Type B pancreatic cell (in vitro differentiated cells): Measurements from ENCODE around the gene MTHFR. TPM values are rescaled to one million over a fixed set of nuclear protein-coding genes. Genes with fewer than 3 reads are reported as not detected.

ENCODE experiments used
- DNase-seq: peaks from one replicate; pipeline ENCODE4 v3.0.0; 2021; ENCODE audit warnings: mixed read lengths; ENCODE audit not compliant: unreplicated experiment; ENCODE audit errors: extremely low spot score
- H3K27ac Mint-ChIP-seq: 2 replicates; pipeline ENCODE4 v1.8.0; 2021; ENCODE audit warnings: mild to moderate bottlenecking, mixed read lengths
- H3K27me3 Mint-ChIP-seq: 2 replicates; pipeline ENCODE4 v1.8.0; 2021; ENCODE audit warnings: mixed read lengths
- H3K36me3 Mint-ChIP-seq: 2 replicates; pipeline ENCODE4 v1.8.0; 2021; ENCODE audit warnings: mixed read lengths
- H3K4me1 Mint-ChIP-seq: one replicate; pipeline ENCODE4 v1.8.0; 2021; ENCODE audit warnings: mixed read lengths; ENCODE audit not compliant: unreplicated experiment
- H3K4me3 Mint-ChIP-seq: 2 replicates; pipeline ENCODE4 v1.8.0; 2021; ENCODE audit warnings: mild to moderate bottlenecking, mixed read lengths
- H3K9me3 Mint-ChIP-seq: 2 replicates; pipeline ENCODE4 v1.8.0; 2021; ENCODE audit warnings: mixed read lengths
- total RNA-seq: library from RNA; stranded (reverse); gene quantifications from 2 replicates; pipeline ENCODE4 v1.2.1, GENCODE V29; 2021; ENCODE audit warnings: low replicate concordance
- TF ChIP-seq, protein P1 (sequence below): fragments of 200-600 bp; sonication (generic); conservative IDR thresholded peaks from 2 replicates; pipeline ENCODE4 v1.5.0; 2021; ENCODE audit warnings: antibody characterized with exemption, mild to moderate bottlenecking

The MTHFR gene
- total RNA-seq, 1 donor from 2014 or later: 30.1 TPM

DNA sequence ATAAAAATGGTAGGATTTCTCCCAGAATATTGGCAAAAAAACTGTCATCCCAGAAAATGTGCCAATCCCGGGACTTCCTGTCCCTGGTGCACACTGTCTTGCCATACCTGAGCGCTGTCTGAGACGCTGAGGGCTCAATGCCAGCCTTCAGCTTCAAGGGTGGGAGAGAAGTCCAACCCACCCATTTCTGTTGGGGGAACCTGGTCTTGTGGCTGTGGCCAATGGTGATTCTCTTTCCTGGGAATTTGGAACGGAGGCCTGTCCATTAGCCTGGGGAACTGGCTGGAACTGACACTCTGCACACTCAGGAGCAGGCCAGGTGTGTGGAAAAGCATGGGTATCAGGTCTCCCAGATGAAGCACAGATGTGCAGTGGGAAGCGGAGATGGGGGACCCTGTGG, 6.7 kb downstream of the MTHFR start:
- Mint-ChIP-seq H3K9me3 (no peaks in the 10 kb centered on the region), H3K27me3 (no peaks in the 10 kb centered on the region), H3K4me3 (no peak overlapping the region), H3K36me3 (peaks cover 8% of the 10 kb centered on the region), H3K27ac (no peak overlapping the region), H3K4me1 (peaks cover 21% of the 10 kb centered on the region)
- DNase-seq: no peak
- TF ChIP-seq, protein P1, sequence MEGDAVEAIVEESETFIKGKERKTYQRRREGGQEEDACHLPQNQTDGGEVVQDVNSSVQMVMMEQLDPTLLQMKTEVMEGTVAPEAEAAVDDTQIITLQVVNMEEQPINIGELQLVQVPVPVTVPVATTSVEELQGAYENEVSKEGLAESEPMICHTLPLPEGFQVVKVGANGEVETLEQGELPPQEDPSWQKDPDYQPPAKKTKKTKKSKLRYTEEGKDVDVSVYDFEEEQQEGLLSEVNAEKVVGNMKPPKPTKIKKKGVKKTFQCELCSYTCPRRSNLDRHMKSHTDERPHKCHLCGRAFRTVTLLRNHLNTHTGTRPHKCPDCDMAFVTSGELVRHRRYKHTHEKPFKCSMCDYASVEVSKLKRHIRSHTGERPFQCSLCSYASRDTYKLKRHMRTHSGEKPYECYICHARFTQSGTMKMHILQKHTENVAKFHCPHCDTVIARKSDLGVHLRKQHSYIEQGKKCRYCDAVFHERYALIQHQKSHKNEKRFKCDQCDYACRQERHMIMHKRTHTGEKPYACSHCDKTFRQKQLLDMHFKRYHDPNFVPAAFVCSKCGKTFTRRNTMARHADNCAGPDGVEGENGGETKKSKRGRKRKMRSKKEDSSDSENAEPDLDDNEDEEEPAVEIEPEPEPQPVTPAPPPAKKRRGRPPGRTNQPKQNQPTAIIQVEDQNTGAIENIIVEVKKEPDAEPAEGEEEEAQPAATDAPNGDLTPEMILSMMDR: no peak

DNA sequence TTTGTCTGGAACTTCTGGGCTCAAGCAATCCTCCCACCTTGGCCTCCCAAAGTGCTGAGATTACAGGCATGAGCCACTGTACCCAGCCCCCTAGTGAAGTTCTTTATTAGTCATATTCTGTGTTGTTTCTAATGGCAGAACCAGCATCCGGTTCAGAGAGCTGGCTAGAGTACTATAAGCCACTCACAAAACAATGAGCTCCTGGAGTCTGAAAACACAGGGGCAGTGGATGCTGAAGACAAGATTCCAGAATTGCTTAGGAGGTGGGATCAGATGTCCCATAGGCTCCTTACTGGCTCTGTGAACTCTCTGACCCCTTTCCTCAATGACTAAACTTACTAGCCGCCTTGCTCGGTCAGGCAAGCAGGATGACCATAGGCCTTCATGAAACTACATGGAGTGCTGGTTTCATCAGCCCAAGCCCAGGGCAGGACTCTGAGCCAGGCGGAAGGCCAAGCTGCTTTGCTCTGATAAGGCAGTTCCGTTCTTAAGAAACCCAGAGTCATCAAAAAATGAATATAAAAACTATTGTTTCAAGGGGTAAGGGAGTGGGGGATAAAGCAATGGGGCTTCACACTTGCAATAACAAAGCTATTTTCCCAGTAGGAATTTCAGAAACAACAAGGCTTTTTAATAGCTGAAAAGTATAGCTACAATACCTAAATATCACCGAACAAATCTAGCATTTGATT, 8.1 kb downstream of the MTHFR start:
- TF ChIP-seq, protein P1: no peak
- H3K4me3 Mint-ChIP-seq: no peak overlapping the region
- H3K9me3 Mint-ChIP-seq: no peaks in the 10 kb centered on the region
- no peak overlapping the region for H3K27ac Mint-ChIP-seq
- DNase-seq: no peak
- H3K27me3 Mint-ChIP-seq: no peaks in the 10 kb centered on the region
- H3K36me3 Mint-ChIP-seq: peaks cover 10% of the 10 kb centered on the region
- peaks cover 10% of the 10 kb centered on the region for H3K4me1 Mint-ChIP-seq

DNA sequence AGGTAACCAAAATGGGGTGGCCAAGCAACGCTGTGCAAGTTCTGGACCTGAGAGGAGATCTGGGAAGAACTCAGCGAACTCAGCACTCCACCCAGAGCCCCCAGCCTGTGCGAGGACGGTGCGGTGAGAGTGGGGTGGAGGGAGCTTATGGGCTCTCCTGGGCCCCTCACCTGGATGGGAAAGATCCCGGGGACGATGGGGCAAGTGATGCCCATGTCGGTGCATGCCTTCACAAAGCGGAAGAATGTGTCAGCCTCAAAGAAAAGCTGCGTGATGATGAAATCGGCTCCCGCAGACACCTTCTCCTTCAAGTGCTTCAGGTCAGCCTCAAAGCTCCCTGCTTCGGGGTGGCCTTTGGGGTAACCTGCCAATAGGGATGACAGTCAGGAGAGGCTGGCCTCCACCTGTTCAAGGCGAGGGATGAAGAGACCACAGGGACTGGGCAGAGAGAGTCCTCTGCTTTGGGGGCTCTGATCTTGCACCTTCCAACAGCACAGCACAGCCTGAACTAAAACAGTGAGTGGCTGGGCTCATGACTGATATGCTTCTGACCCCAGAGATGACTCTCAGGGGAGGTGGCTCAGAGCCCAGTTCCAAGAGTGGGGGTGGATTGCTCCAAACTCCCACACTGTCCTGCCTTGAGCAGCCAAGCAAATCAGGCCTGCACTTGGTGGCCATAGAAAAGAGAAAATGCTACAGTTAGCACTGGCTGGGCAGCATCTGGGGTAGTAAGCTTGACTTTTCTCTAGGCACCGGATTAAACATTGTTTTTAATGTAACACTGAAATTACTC, 9.5 kb downstream of the MTHFR start:
- TF ChIP-seq, protein P1: no peak
- Mint-ChIP-seq H3K27ac (peak overlapping the region; percentile 21), H3K27me3 (no peaks in the 10 kb centered on the region), H3K9me3 (no peaks in the 10 kb centered on the region), H3K36me3 (peaks cover 17% of the 10 kb centered on the region), H3K4me1 (peaks cover 9% of the 10 kb centered on the region), H3K4me3 (no peak overlapping the region)
- DNase-seq: no peak

DNA sequence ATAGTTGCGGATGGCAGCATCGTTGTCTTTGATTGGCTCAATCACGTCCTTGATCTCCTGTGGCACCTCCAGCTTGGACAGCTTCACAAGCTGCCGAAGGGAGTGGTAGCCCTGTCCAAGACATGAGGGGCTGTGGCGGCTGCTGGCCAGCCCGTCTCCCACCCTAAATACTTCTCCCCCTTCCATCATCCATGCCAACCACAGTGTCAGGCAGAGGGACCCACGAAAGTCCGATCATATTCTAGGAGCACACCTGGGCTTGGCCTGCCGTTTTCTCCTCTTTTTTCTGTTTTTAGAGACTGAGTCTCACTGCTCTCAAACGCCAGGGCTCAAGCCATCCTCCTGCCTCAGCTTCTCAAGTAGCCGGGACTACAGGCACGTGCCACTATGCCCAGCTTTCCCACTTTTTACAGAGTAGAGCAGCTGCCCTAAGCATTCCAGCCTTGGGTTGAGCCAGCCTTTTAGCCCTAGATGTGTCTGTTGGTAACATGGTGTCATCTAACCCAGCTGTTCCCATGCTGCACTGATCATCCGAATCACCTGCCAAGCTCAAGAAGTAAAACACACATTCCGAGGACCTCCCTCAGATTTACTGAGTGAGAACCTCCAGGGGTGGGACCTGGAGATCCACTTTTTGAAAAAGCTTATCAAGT, 10.4 kb downstream of the MTHFR start:
- H3K9me3 Mint-ChIP-seq: no peaks in the 10 kb centered on the region
- H3K4me1 Mint-ChIP-seq: peaks cover 9% of the 10 kb centered on the region
- TF ChIP-seq, protein P1: no peak
- H3K27ac Mint-ChIP-seq: peak overlapping the region; percentile 46
- H3K27me3 Mint-ChIP-seq: no peaks in the 10 kb centered on the region
- peaks cover 21% of the 10 kb centered on the region for H3K36me3 Mint-ChIP-seq
- no peak overlapping the region for H3K4me3 Mint-ChIP-seq
- no peak for DNase-seq

DNA sequence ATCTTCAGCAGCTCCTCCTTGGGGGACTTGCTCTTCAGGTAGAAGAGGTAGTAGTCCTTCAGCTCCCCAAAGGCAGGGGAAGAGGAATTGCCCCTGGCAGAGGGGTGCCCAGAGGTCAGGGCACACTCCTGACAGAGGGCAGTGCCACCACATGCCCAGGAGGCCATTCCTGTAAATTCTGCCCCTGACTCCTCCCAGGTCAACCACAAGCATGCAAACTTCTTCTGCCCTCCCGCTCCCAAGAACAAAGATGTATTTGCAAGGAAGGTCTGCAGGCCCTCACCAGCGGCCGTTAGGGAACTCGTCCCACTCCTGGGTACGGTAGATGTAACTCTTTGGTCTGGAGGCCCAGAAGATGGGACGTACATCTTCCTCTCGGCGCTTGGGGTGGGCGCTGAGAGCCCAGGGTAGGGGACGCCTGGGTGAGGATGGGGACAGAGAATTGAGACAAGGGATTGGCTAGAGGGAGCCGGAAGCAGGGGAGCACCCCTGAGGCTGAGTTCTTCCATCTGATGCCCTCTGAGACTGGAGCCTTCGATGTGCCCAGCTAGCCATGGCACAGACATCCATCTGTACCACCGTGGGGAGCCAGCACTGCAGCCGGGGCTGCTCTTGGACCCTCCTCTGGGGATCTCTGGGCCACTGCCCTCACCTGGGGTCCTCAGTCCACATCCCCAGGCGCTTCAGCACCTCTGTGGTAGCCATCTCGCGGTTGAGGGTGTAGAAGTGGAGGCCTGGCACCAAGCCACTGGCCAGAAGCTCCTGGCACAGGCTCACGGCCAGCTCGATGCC, 11.1 kb downstream of the MTHFR start:
- TF ChIP-seq, protein P1: no peak
- Mint-ChIP-seq H3K36me3 (peaks cover 21% of the 10 kb centered on the region), H3K4me3 (no peak overlapping the region), H3K27ac (peak overlapping the region; percentile 48), H3K9me3 (no peaks in the 10 kb centered on the region), H3K4me1 (peaks cover 9% of the 10 kb centered on the region), H3K27me3 (no peaks in the 10 kb centered on the region)
- no peak for DNase-seq
